Measurements from ENCODE around the gene LOX. TPM values are rescaled to one million over a fixed set of nuclear protein-coding genes. Genes with fewer than 3 reads are reported as not detected.

Gene LOX
- polyA plus RNA-seq, 1 donor (not counting 4 experiments of a cell fraction or from before 2014, with no cell fraction given), result 0.33 TPM

DNA sequence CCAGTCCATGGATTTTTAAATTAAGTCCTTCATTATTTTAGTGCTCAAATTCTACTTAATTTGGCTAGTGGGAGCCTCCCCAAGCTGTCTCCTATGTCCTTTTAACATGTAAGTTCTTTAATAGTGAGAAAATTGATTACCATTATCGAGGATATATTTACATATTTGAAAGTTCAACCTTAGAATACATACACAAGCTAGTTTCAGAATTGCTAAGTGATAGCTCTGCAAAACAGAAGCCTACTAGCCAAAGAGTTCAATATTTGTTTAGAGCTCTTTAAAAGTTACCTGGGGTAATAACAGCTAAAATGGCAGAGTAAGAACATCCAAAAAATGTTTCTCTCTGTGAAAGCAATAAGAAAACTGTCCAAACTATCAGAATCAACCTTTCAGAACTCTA lies 48.2 kb downstream of the LOX start:
- Histone ChIP-seq H3K79me2 (ENCODE audit: control insufficient read depth, insufficient read depth, low read length) (no peaks in the 10 kb centered on the region), H3K36me3 (ENCODE audit: control insufficient read depth in 2 of 2, extremely low read depth in 1 of 2, insufficient read depth in 2 of 2, low read length in 2 of 2) (no peaks in the 10 kb centered on the region), H3K9ac (ENCODE audit: control insufficient read depth, extremely low read depth, insufficient read depth, low read length) (no peak overlapping the region), H3K4me3 (ENCODE audit: control insufficient read depth in 2 of 3, extremely low read depth in 1 of 3, insufficient read depth in 2 of 3, low read depth in 1 of 3, low read length in 3 of 3) (no peak overlapping the region), H2AFZ (ENCODE audit: control insufficient read depth, low read length) (no peak overlapping the region), H4K20me1 (ENCODE audit: control insufficient read depth, extremely low read depth, insufficient read depth, low read length) (no peaks in the 10 kb centered on the region), H3K27me3 (ENCODE audit: control insufficient read depth, extremely low read depth, insufficient read depth, low read length) (no peaks in the 10 kb centered on the region), H3K4me1 (ENCODE audit: control insufficient read depth, extremely low read depth, insufficient read depth, low read length) (peaks cover 2% of the 10 kb centered on the region), H3K4me2 (ENCODE audit: control insufficient read depth, extremely low read depth, insufficient read depth, low read depth, low read length) (no peak overlapping the region), H3K9me1 (ENCODE audit: control insufficient read depth, extremely low read depth, insufficient read depth, low read length) (no peaks in the 10 kb centered on the region), H3K9me3 (ENCODE audit: control insufficient read depth, low read depth, low read length) (no peaks in the 10 kb centered on the region), H3K27ac (ENCODE audit: control insufficient read depth, insufficient read depth, low read length) (no peak overlapping the region)
- dilution Hi-C loops (cut with MboI; ENCODE audit: extremely low pct_ligation_motif_present, low sequenced_read_pairs), result no loop called here
- no peak for FAIRE-seq
- TF ChIP-seq, protein P1, sequence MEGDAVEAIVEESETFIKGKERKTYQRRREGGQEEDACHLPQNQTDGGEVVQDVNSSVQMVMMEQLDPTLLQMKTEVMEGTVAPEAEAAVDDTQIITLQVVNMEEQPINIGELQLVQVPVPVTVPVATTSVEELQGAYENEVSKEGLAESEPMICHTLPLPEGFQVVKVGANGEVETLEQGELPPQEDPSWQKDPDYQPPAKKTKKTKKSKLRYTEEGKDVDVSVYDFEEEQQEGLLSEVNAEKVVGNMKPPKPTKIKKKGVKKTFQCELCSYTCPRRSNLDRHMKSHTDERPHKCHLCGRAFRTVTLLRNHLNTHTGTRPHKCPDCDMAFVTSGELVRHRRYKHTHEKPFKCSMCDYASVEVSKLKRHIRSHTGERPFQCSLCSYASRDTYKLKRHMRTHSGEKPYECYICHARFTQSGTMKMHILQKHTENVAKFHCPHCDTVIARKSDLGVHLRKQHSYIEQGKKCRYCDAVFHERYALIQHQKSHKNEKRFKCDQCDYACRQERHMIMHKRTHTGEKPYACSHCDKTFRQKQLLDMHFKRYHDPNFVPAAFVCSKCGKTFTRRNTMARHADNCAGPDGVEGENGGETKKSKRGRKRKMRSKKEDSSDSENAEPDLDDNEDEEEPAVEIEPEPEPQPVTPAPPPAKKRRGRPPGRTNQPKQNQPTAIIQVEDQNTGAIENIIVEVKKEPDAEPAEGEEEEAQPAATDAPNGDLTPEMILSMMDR (optimal IDR thresholded peaks at IDR 0.05 in 1 of 3, IDR thresholded peaks at IDR 0.05 in 1 of 3, conservative IDR thresholded peaks at IDR 0.05 in 1 of 3; ENCODE audit: extremely low read depth in 1 of 3, insufficient read depth in 2 of 3, low read length in 3 of 3), result no peak
- TF ChIP-seq EZH2 (IDR thresholded peaks at IDR 0.05; ENCODE audit: low read length), result no peak
- no peak for DNase-seq (ENCODE audit: low read depth, low spot score)

DNA sequence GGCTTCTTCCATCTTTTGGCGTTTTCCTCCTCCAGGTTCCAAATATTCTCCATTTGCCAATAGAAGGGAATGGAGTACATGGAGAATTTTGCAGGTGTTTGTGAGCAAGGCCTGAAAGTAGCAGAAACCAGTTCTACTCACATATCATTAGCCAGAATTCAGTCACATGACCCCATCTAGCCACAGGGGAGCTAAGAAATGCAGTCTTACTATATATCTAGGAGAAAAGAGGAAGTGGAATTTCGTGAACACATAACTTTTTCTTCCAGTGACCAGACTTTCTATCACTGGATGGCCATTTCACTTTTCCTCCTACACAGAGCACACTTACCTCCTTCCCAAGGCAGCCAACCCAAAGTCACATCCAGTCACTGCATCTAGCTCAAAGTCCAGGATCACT lies 55.1 kb downstream of the LOX start:
- peaks cover under 1% of the 10 kb centered on the region for H3K4me1 ChIP-seq (ENCODE audit: control insufficient read depth, extremely low read depth, insufficient read depth, low read length)
- H3K79me2 ChIP-seq (ENCODE audit: control insufficient read depth, insufficient read depth, low read length), result no peaks in the 10 kb centered on the region
- dilution Hi-C loops (cut with MboI; ENCODE audit: extremely low pct_ligation_motif_present, low sequenced_read_pairs), result no loop called here
- no peak overlapping the region for H3K4me2 ChIP-seq (ENCODE audit: control insufficient read depth, extremely low read depth, insufficient read depth, low read depth, low read length)
- no peak for DNase-seq (ENCODE audit: low read depth, low spot score)
- H3K36me3 ChIP-seq (ENCODE audit: control insufficient read depth in 2 of 2, extremely low read depth in 1 of 2, insufficient read depth in 2 of 2, low read length in 2 of 2), result peaks cover 10 to 11% of the 10 kb centered on the region in 2 experiments
- H4K20me1 ChIP-seq (ENCODE audit: control insufficient read depth, extremely low read depth, insufficient read depth, low read length), result no peaks in the 10 kb centered on the region
- H3K9me3 ChIP-seq (ENCODE audit: control insufficient read depth, low read depth, low read length), result no peaks in the 10 kb centered on the region
- H3K27me3 ChIP-seq (ENCODE audit: control insufficient read depth, extremely low read depth, insufficient read depth, low read length), result no peaks in the 10 kb centered on the region
- H3K4me3 ChIP-seq (ENCODE audit: control insufficient read depth in 2 of 3, extremely low read depth in 1 of 3, insufficient read depth in 2 of 3, low read depth in 1 of 3, low read length in 3 of 3), result no peak overlapping the region
- no peak overlapping the region for H2AFZ ChIP-seq (ENCODE audit: control insufficient read depth, low read length)
- H3K9me1 ChIP-seq (ENCODE audit: control insufficient read depth, extremely low read depth, insufficient read depth, low read length), result no peaks in the 10 kb centered on the region
- no peak overlapping the region for H3K9ac ChIP-seq (ENCODE audit: control insufficient read depth, extremely low read depth, insufficient read depth, low read length)
- H3K27ac ChIP-seq (ENCODE audit: control insufficient read depth, insufficient read depth, low read length), result no peak overlapping the region
- no peak for FAIRE-seq
- TF ChIP-seq, protein P1 (optimal IDR thresholded peaks at IDR 0.05 in 1 of 3, IDR thresholded peaks at IDR 0.05 in 1 of 3, conservative IDR thresholded peaks at IDR 0.05 in 1 of 3; ENCODE audit: extremely low read depth in 1 of 3, insufficient read depth in 2 of 3, low read length in 3 of 3), result no peak
- no peak for TF ChIP-seq EZH2 (IDR thresholded peaks at IDR 0.05; ENCODE audit: low read length)

Measured in keratinocyte (primary cell).